ENCODE data around the gene CDH22.

DNA sequence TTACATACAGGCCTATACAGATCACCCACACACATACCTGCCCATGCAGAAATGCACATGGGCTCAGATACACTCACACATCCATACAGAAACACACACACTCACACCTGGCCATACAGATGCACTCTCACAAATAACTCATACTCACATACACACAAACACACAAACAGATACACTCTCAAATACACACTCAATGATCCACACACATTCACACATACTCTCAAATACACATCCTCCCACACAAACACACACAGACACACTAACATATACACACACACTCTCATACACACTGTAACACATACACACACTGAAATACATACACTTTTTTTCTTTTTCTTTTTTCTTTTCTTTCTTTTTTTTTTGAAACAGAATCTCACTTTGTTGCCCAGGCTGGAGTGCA lies 90.7 kb downstream of the CDH22 start:
- TF ChIP-seq, protein P1, sequence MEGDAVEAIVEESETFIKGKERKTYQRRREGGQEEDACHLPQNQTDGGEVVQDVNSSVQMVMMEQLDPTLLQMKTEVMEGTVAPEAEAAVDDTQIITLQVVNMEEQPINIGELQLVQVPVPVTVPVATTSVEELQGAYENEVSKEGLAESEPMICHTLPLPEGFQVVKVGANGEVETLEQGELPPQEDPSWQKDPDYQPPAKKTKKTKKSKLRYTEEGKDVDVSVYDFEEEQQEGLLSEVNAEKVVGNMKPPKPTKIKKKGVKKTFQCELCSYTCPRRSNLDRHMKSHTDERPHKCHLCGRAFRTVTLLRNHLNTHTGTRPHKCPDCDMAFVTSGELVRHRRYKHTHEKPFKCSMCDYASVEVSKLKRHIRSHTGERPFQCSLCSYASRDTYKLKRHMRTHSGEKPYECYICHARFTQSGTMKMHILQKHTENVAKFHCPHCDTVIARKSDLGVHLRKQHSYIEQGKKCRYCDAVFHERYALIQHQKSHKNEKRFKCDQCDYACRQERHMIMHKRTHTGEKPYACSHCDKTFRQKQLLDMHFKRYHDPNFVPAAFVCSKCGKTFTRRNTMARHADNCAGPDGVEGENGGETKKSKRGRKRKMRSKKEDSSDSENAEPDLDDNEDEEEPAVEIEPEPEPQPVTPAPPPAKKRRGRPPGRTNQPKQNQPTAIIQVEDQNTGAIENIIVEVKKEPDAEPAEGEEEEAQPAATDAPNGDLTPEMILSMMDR (IDR thresholded peaks at IDR 0.05; ENCODE audit: borderline replicate concordance, extremely low read depth, low read length, poor library complexity, severe bottlenecking) = no peak
- TF ChIP-seq EZH2 (IDR thresholded peaks at IDR 0.05; ENCODE audit: borderline replicate concordance, low read depth, low read length, severe bottlenecking) = no peak

Data from DND-41 (cell line).